ENCODE results near the gene CCDC81.

GRCh38 chr11:86431258-86431657 lies 56.6 kb downstream of the CCDC81 start:
- TF ChIP-seq, protein P1, sequence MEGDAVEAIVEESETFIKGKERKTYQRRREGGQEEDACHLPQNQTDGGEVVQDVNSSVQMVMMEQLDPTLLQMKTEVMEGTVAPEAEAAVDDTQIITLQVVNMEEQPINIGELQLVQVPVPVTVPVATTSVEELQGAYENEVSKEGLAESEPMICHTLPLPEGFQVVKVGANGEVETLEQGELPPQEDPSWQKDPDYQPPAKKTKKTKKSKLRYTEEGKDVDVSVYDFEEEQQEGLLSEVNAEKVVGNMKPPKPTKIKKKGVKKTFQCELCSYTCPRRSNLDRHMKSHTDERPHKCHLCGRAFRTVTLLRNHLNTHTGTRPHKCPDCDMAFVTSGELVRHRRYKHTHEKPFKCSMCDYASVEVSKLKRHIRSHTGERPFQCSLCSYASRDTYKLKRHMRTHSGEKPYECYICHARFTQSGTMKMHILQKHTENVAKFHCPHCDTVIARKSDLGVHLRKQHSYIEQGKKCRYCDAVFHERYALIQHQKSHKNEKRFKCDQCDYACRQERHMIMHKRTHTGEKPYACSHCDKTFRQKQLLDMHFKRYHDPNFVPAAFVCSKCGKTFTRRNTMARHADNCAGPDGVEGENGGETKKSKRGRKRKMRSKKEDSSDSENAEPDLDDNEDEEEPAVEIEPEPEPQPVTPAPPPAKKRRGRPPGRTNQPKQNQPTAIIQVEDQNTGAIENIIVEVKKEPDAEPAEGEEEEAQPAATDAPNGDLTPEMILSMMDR (conservative IDR thresholded peaks at IDR 0.05 in 1 of 2, IDR thresholded peaks at IDR 0.05 in 1 of 2; ENCODE audit: low read depth in 1 of 2, low read length in 2 of 2): no peak
- TF ChIP-seq EZH2 (IDR thresholded peaks at IDR 0.05; ENCODE audit: low read length, missing control alignments): no peak
